IMR-90 (cell line): Measurements from ENCODE around the gene NEK6. TPM values are rescaled to one million over a fixed set of nuclear protein-coding genes. Genes with fewer than 3 reads are reported as not detected.

Source experiments
- ATAC-seq: fragments of 200-7000 bp; cut with Tn5 transposase; 2 replicates; pipeline ENCODE4 v1.9.1; 2020; ENCODE audit warnings: low read depth, mild to moderate bottlenecking, moderate library complexity
- BruUV-seq: library from RNA; stranded (reverse); fragments of 400-500 nt; replicated peaks from 2 replicates; lab custom pipeline; 2021; lab: Mats Ljungman, UMichigan
- CTCF ChIA-PET: fragments of 300-600 bp; formaldehyde crosslinking; extraction: SDS; loops from one replicate; lab custom pipeline; 2021; ENCODE audit warnings: antibody characterized with exemption; lab: Yijun Ruan, JAX
- POLR2A ChIA-PET: fragments of 300-600 bp; sonication (Branson Sonifier 250); formaldehyde crosslinking; loops from one replicate; lab custom pipeline; 2022; ENCODE audit warnings: antibody characterized with exemption; ENCODE audit not compliant: unreplicated experiment; lab: Charles Lee
- DNase-seq: peaks from one replicate; pipeline ENCODE4 v3.0.0; 2013
- H2AFZ ChIP-seq: replicated peaks from 2 replicates; pipeline ENCODE3; 2013; ENCODE audit warnings: low read length, mild to moderate bottlenecking; ENCODE audit not compliant: poor library complexity
- H2AK5ac ChIP-seq: 2 replicates; pipeline ENCODE4 v1.6.1; 2013; ENCODE audit warnings: low read depth, low read length, inconsistent platforms
- H2AK9ac ChIP-seq: replicated peaks from 2 replicates; pipeline ENCODE3; 2013; ENCODE audit warnings: mild to moderate bottlenecking, low read depth, low read length, moderate library complexity; ENCODE audit not compliant: poor library complexity
- H2BK120ac ChIP-seq: 2 replicates; pipeline ENCODE4 v1.6.1; 2013; ENCODE audit warnings: low read depth, low read length, inconsistent platforms
- H2BK15ac ChIP-seq: 3 replicates; pipeline ENCODE4 v1.6.1; 2013; ENCODE audit warnings: low read depth, low read length, inconsistent platforms
- H2BK20ac ChIP-seq: 2 replicates; pipeline ENCODE4 v1.6.1; 2013; ENCODE audit warnings: low read depth, mild to moderate bottlenecking, inconsistent platforms, low read length, moderate library complexity
- H2BK5ac ChIP-seq: 2 replicates; pipeline ENCODE4 v1.6.1; 2013; ENCODE audit warnings: mild to moderate bottlenecking, low read depth, low read length, inconsistent platforms; ENCODE audit not compliant: poor library complexity, severe bottlenecking
- H3K14ac ChIP-seq: replicated peaks from 2 replicates; pipeline ENCODE4 v1.6.1; 2013; ENCODE audit warnings: low read depth, low read length, inconsistent platforms
- H3K18ac ChIP-seq: 2 replicates; pipeline ENCODE4 v1.6.1; 2013; ENCODE audit warnings: low read depth, low read length, control low read depth
- H3K23ac ChIP-seq: 2 replicates; pipeline ENCODE4 v1.6.1; 2013; ENCODE audit warnings: low read depth, low read length, inconsistent platforms
- H3K27ac ChIP-seq: 2 replicates; pipeline ENCODE4 v1.5.1; 2013; ENCODE audit warnings: mild to moderate bottlenecking, control low read depth, low read length; ENCODE audit not compliant: insufficient read depth
- H3K27me3 ChIP-seq: 2 replicates; pipeline ENCODE4 v1.6.1; 2013; ENCODE audit warnings: low read length; ENCODE audit not compliant: control insufficient read depth, insufficient read depth
- H3K36me3 ChIP-seq: 2 replicates; pipeline ENCODE4 v1.6.1; 2013; ENCODE audit warnings: low read length, mixed read lengths; ENCODE audit not compliant: control insufficient read depth, insufficient read depth
- H3K4ac ChIP-seq: 2 replicates; pipeline ENCODE4 v1.6.1; 2013; ENCODE audit warnings: low read depth, low read length, inconsistent platforms
- H3K4me1 ChIP-seq: 2 replicates; pipeline ENCODE4 v1.6.1; 2013; ENCODE audit warnings: low read length, mixed read lengths; ENCODE audit not compliant: control insufficient read depth, insufficient read depth
- H3K4me2 ChIP-seq: 2 replicates; pipeline ENCODE4 v1.6.1; 2013; ENCODE audit warnings: low read depth, mild to moderate bottlenecking, control low read depth, low read length, moderate library complexity
- H3K4me3 ChIP-seq: 2 replicates; pipeline ENCODE4 v1.5.1; 2013; ENCODE audit warnings: low read depth, mild to moderate bottlenecking, control low read depth, low read length, moderate library complexity; ENCODE audit not compliant: insufficient read depth
- H3K56ac ChIP-seq: 2 replicates; pipeline ENCODE4 v1.6.1; 2013; ENCODE audit warnings: low read length, inconsistent platforms; ENCODE audit not compliant: insufficient read depth; ENCODE audit errors: extremely low read depth
- H3K79me1 ChIP-seq, 2 experiments: 2 replicates each; pipeline ENCODE4 v1.6.1; 2013; ENCODE audit warnings: low read length in 2 of 2, inconsistent platforms in 1 of 2, low read depth in 1 of 2
- H3K9ac ChIP-seq: 2 replicates; pipeline ENCODE4 v1.6.1; 2013; ENCODE audit warnings: low read depth, low read length, control low read depth
- H3K9me1 ChIP-seq: 2 replicates; pipeline ENCODE4 v1.6.1; 2013; ENCODE audit warnings: low read length, inconsistent platforms; ENCODE audit not compliant: insufficient read depth
- H3K9me3 ChIP-seq: 2 replicates; pipeline ENCODE4 v1.6.1; 2013; ENCODE audit warnings: low read length; ENCODE audit not compliant: control insufficient read depth, insufficient read depth
- H4K20me1 ChIP-seq: 2 replicates; pipeline ENCODE4 v1.6.1; 2013; ENCODE audit warnings: low read length, inconsistent platforms; ENCODE audit not compliant: insufficient read depth
- H4K5ac ChIP-seq: 2 replicates; pipeline ENCODE4 v1.6.1; 2013; ENCODE audit warnings: mild to moderate bottlenecking, low read depth, low read length, control low read depth
- H4K8ac ChIP-seq, 2 experiments: 2 replicates each; pipeline ENCODE4 v1.6.1; 2013; ENCODE audit warnings: low read depth in 2 of 2, low read length in 2 of 2, control low read depth in 1 of 2, inconsistent platforms in 1 of 2
- H4K91ac ChIP-seq: 2 replicates; pipeline ENCODE4 v1.6.1; 2013; ENCODE audit warnings: low read depth, low read length, inconsistent platforms; ENCODE audit not compliant: insufficient read depth
- BHLHE40 ChIP-seq: fragments of 150-350 bp; IDR thresholded peaks from 2 replicates; pipeline ENCODE4 v1.6.1; 2016; ENCODE audit warnings: mild to moderate bottlenecking, low read depth, low read length
- CEBPB ChIP-seq: IDR thresholded peaks from 2 replicates; pipeline ENCODE4 v1.6.1; 2012; ENCODE audit warnings: low read depth, low read length, improper control_type of control experiment
- CHD1 ChIP-seq: IDR thresholded peaks from 2 replicates; pipeline ENCODE4 v1.6.1; 2012; ENCODE audit warnings: low read depth, low read length, improper control_type of control experiment
- CTCF ChIP-seq: conservative IDR thresholded peaks from 2 replicates; pipeline ENCODE4 v1.5.1; 2012; ENCODE audit warnings: mild to moderate bottlenecking, low read depth, low read length, improper control_type of control experiment
- ELK1 ChIP-seq: fragments of 150-350 bp; IDR thresholded peaks from 2 replicates; pipeline ENCODE4 v1.6.1; 2016; ENCODE audit warnings: low read depth, mild to moderate bottlenecking, low read length, moderate library complexity, borderline replicate concordance
- FOS ChIP-seq: fragments of 150-350 bp; IDR thresholded peaks from 2 replicates; pipeline ENCODE4 v1.6.1; 2016; ENCODE audit warnings: low read depth, low read length
- MAFK ChIP-seq: IDR thresholded peaks from 2 replicates; pipeline ENCODE4 v1.6.1; 2012; ENCODE audit warnings: low read depth, low read length, improper control_type of control experiment
- MAZ ChIP-seq: IDR thresholded peaks from 2 replicates; pipeline ENCODE4 v1.6.1; 2012; ENCODE audit warnings: low read depth, mild to moderate bottlenecking, low read length, improper control_type of control experiment, moderate library complexity, borderline replicate concordance
- MXI1 ChIP-seq: IDR thresholded peaks from 2 replicates; pipeline ENCODE4 v1.6.1; 2012; ENCODE audit warnings: low read depth, mild to moderate bottlenecking, low read length, moderate library complexity, borderline replicate concordance
- NFE2L2 ChIP-seq: fragments of 150-350 bp; IDR thresholded peaks from 2 replicates; pipeline ENCODE4 v1.6.1; 2016; ENCODE audit warnings: low read depth, mild to moderate bottlenecking, low read length
- POLR2A ChIP-seq: IDR thresholded peaks from 2 replicates; pipeline ENCODE4 v1.6.1; 2012; ENCODE audit warnings: mild to moderate bottlenecking, low read depth, low read length
- RAD21 ChIP-seq: IDR thresholded peaks from 2 replicates; pipeline ENCODE4 v1.6.1; 2012; ENCODE audit warnings: low read length, improper control_type of control experiment
- RCOR1 ChIP-seq: IDR thresholded peaks from 2 replicates; pipeline ENCODE4 v1.6.1; 2012; ENCODE audit warnings: mild to moderate bottlenecking, low read length, improper control_type of control experiment; ENCODE audit not compliant: insufficient replicate concordance
- RFX5 ChIP-seq: IDR thresholded peaks from 2 replicates; pipeline ENCODE4 v1.8.0; 2012; ENCODE audit warnings: low read depth, mild to moderate bottlenecking, low read length, moderate library complexity
- SMC3 ChIP-seq: fragments of 150-350 bp; IDR thresholded peaks from 2 replicates; pipeline ENCODE4 v1.6.1; 2016; ENCODE audit warnings: low read depth, mild to moderate bottlenecking, antibody characterized with exemption, low read length, moderate library complexity
- USF2 ChIP-seq: fragments of 150-350 bp; IDR thresholded peaks from 2 replicates; pipeline ENCODE4 v1.6.1; 2017; ENCODE audit warnings: mild to moderate bottlenecking, antibody characterized with exemption, low read length, low read depth
- WGBS, 2 experiments: methylation state at CpG; one replicate each; pipeline versions ENCODE4 v1.1.5 to v1.1.7; 2013; ENCODE audit warnings: missing lambda C conversion rate in 2 of 2; ENCODE audit not compliant: insufficient read length in 1 of 2; ENCODE audit errors: extremely low coverage in 2 of 2; 5-methylcytosine and 5-hydroxymethylcytosine counted together
- dilution Hi-C: fragments of 300-500 bp; cut with HindIII; formaldehyde crosslinking; loops from one replicate; pipeline ENCODE4 v1.14.3; 2018; ENCODE audit warnings: low sequenced_read_pairs; ENCODE audit not compliant: unreplicated experiment
- in situ Hi-C: fragments of 300-500 bp; cut with MboI; formaldehyde crosslinking; loops from 3 replicates; pipeline ENCODE4 v1.14.3; 2019; ENCODE audit warnings: low sequenced_read_pairs, inconsistent platforms, mixed read lengths
- intact Hi-C: fragments of 100-400 bp; cut with micrococcal nuclease; formaldehyde crosslinking; loops from 2 replicates; pipeline ENCODE4 v1.10.0; 2022
- polyA plus RNA-seq, 3 experiments: library from polyadenylated mRNA; depleted of rRNA; stranded (reverse); fragments of >200 nt; gene quantifications; 2 replicates each; pipeline ENCODE4 v1.2.3, GENCODE V29; 2012; ENCODE audit warnings: low replicate concordance in 1 of 3
- total RNA-seq: library from RNA; depleted of rRNA; stranded (reverse); fragments of >200 nt; gene quantifications from 2 replicates; pipeline ENCODE4 v1.2.3, GENCODE V29; 2012

Gene NEK6
- total and polyA plus RNA-seq, 2 of the 4 experiments (the other 2 are of a cell fraction): 79.9 to 112 TPM

- TF ChIP-seq USF2 (no peak), CEBPB (no peak), BHLHE40 (no peak), ELK1 (no peak), RAD21 (no peak), NFE2L2 (no peak), RCOR1 (no peak), MAZ (no peak), RFX5 (no peak), FOS (no peak), CHD1 (no peak), SMC3 (no peak), MAFK (no peak), CTCF (no peak), MXI1 (no peak), POLR2A (no peak)
- Histone ChIP-seq H3K9ac (no peak overlapping the region), H3K14ac (no peak overlapping the region), H3K18ac (no peak overlapping the region), H2AK5ac (no peak overlapping the region), H3K4ac (no peak overlapping the region), H3K27me3 (no peaks in the 10 kb centered on the region), H3K23ac (no peak overlapping the region), H4K91ac (no peak overlapping the region), H3K4me1 (peaks cover 7% of the 10 kb centered on the region), H3K27ac (no peak overlapping the region), H3K9me3 (no peaks in the 10 kb centered on the region), H3K79me1 (peaks cover 58 to 87% of the 10 kb centered on the region in 2 experiments), H2AFZ (no peak overlapping the region), H4K8ac (no peak overlapping the region), H4K5ac (no peak overlapping the region), H3K4me2 (no peak overlapping the region), H3K36me3 (peaks cover 19% of the 10 kb centered on the region), H3K9me1 (peaks cover 5% of the 10 kb centered on the region; the same call in 1 of the 2 replicates), H3K56ac (no peak overlapping the region), H3K4me3 (no peak overlapping the region), H2BK15ac (no peak overlapping the region), H2BK120ac (no peak overlapping the region), H2AK9ac (no peak overlapping the region), H4K20me1 (peaks cover 45% of the 10 kb centered on the region), H2BK20ac (no peak overlapping the region), H2BK5ac (no peak overlapping the region)
- dilution Hi-C loops (no loop called here), intact Hi-C loops (loop anchor here (2.0 kb wide), 1 partner anchor 15 kb away; no protein-coding TSS in a partner anchor), in situ Hi-C loops (no loop called here)
- no peak for ATAC-seq
- ChIA-PET CTCF (interaction anchor here (0.5 to 1.1 kb wide), 3 partner anchors 15 to 1467 kb away, joined by 3 read pairs; no protein-coding TSS in a partner anchor), POLR2A (no interaction called here)
- 86% methylated on average over 5 of the region's 9 CpGs; no CpG with 5 or more reads in 1 of the 2 experiments for WGBS, 2 experiments
- DNase-seq: no peak
- BruUV-seq: no TSS peak
These were observed 118.0 kb downstream of the NEK6 start for GRCh38 chr9:124375726-124376125.
